NCI-H1105 treated with DMSO at 0.1 percent for 48 hours (cell line): ENCODE measurements around the gene CACNA1C.

Source experiments
- DNase-seq: peaks from one replicate; lab custom pipeline; 2025; lab: John Stamatoyannopoulos, UW

CACNA1C gene

DNA sequence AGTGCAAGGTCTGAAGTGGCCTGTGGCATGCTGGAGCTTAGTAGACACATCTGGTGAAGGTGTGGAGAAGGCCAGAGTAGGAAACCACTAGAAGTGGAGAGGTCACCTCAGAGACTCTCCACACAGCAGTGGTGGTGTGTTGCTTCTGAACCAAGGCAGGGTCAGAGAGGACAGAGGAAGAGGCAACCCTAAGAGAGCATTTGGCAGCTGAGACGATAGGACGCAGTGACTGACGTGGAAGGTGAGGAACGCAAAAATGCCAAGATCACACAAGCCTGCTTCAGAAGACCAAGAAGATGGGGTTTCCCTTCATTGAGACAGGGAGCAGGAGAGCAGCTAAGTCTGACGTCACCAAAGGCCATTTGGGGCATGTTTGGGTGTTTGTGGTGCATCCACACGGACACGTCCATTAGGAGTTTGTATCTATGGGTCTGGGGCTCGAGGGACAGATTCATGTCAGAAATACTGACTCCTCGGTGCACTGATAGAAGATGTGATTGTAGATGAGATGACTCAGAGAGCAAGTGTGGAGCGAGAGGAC lies 338.1 kb downstream of the CACNA1C start:
- no peak for DNase-seq

DNA sequence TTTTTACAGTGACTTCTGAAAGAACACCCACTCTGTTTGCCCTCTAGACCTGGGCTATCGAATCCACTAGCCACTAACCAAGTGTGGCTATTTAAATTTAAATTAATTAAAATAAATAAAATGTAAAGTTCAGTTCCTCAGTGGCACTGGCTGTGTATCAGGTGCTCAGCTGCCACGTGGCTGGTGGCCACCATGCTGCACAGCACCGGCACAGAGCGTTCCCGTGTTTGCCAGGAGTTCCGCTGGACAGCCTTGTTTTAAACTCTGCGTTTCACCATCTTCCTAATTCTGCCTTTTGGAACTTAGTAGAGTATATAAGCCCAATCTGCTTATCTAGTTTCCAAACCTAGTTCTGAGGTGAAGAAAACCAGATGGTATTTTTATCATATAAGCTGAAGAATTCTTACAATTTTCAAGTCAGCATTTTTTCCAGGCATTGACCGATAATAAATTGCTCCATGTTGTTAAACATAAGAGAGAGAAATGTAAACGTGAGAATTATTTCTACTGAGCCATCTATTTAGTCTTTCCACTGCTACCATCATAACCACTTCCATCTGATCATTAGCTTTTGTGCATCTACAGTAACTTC lies 339.0 kb downstream of the CACNA1C start:
- DNase-seq: no peak

DNA sequence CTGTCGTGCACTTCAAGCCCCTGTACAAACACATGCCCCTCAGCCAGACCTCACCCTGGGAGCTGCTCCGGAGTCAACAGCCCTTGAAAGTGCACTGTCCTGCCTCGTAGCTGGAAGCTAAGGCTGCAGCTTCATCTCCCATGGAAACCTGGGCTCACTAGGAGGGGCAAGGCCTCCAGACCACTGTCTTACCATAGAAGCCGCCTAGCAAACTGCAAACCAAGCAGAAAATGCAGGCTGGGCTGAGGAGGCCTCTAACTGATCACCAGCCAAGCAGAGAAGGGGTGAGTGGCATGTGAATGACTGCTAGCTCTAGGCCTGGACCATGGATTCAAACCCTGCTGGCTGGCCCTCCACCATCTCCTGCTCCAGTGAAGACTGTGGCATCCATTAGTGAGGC lies 340.2 kb downstream of the CACNA1C start:
- no peak for DNase-seq

DNA sequence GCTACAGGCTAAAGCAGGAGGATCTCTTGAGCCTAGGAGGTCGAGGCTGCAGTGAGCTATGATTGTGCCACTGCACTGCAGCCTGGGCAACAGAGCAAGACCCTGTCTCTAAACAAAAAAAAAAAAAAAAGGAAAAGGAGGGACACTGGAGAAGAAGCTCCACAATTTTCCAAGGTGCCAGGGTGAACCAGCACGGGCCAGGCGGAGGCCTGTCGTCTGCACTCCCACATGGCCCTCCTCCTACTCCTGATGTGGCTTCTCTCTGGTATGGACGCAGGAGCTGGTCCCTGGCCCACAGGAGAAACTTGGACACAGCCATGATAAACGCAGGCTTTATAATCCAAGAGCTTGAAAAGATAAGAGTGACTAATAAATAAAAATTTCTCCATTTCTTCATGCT lies 341.2 kb downstream of the CACNA1C start:
- DNase-seq: no peak

DNA sequence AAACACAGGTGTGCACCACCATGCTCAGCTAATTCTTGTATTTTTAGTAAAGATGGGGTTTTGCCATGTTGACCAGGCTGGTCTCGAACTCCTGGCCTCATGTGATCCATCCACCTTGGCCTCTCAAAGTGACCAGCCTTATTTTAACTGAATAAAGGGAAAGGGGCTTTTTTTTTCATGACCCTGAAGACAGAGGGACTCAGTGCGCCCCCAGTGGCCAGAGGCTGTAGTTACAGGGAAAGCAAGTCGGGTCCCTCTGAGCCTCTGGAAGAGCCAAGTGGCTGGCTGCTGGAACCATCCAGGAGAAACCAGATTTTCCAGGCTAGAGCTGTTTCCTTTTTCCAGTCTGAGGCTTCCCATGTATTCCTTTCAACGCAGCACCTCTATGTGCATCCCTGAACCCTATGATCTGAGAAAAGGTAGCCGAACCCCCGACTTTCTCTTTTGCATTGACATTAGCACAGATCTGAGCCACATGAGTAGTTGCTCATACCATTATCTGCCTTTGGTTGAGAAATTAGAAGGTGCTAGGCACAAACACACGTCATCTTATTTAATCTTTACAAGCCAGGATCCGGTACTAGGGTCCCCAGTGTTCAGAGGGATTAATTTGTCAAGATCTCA lies 342.7 kb downstream of the CACNA1C start:
- DNase-seq: no peak

DNA sequence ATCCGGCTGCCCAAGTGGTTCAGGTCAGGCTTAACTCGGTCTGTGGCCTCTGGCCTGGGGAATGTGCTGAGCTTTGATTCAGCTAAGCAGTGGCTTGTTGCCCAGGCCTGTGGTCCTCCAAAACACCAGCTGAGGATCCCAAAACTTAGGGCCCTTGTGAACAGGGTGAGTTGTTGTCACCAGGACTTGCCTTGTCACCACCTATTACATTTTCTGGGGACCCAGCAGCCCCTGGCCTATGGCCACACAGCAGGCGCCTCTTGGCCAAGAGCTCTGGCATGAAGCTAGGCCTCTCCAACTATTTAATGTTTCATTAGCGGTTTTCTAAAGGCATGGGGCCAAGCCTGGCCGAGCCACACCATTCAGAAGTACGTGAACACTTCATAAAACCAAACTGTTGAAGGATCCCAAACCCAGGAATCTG lies 343.7 kb downstream of the CACNA1C start:
- no peak for DNase-seq

DNA sequence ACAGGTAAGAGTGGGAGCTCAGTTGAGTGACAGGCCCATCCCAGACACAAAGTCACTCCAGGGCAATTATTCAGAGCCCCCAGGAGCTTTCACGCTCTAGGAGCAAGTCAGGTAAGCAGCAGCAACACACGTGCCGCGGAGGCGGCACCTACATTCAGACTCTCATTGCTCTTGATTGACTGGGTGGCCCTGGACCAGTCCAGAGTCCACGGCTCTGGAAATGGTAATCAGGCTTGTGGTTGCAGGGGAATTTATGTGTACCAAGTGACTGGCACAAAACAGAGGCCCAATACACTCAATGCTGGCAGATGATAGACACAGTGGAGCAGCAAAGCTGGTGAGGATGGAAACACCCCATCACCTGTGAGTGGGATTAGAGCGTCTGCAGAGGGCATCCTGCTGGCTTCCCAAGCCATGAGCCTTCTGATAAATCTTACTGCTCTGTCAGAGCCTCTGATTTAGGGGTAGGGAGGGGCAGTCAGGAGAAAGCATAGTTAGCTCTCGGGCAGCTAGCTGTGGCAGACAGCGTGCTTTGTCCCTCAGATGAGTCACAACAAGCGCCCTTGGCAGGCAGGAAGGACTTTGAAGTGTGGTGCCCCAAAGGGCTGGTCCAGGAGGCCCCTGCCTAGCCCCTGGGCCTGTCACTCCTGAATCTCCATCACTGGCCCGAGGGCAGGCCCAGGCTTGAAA lies 344.7 kb downstream of the CACNA1C start:
- no peak for DNase-seq

DNA sequence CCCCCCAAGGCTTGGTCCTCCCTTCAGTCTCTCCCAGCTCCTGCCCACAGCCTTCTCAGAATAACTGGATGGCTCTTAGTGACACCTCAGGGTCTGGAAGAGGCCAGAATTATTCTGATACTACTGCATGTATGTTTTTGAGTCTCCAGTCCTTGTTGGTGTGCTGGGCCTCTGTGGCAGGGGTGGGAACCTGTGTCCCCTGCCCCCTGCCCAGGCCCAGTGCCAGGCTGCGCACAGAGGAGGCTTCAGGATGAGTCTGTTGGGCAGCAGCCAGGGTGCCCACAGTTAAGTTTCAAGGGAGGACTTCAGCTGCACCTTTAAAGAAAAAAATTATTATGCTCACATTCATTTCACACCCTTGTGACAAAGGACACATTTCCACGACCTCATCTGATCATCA lies 348.3 kb downstream of the CACNA1C start:
- DNase-seq: no peak

DNA sequence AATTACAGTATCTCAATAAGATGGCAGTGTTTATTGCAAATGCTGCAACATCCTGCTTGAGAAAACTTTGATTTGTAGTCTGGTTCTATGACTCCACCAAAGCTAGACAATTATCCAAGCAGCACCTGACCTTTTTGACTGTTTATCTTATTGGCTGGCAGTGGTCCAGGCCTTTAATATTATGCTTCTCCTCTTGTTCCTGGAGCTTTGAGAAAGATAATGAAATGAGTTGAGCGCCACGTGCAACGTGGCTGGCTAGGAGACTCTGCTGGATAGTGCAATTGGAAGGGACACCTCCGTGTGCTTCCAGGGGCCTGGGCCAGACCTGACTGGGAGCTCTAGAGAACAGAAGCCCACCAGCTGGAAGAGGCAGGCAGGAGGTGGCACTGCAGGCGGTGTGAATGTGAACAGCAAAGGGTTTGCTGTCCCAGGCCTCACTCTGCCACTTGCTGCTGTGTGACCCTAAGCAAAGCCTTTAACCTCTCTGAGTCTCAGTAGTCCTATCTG lies 349.3 kb downstream of the CACNA1C start:
- DNase-seq: peak; percentile 69

DNA sequence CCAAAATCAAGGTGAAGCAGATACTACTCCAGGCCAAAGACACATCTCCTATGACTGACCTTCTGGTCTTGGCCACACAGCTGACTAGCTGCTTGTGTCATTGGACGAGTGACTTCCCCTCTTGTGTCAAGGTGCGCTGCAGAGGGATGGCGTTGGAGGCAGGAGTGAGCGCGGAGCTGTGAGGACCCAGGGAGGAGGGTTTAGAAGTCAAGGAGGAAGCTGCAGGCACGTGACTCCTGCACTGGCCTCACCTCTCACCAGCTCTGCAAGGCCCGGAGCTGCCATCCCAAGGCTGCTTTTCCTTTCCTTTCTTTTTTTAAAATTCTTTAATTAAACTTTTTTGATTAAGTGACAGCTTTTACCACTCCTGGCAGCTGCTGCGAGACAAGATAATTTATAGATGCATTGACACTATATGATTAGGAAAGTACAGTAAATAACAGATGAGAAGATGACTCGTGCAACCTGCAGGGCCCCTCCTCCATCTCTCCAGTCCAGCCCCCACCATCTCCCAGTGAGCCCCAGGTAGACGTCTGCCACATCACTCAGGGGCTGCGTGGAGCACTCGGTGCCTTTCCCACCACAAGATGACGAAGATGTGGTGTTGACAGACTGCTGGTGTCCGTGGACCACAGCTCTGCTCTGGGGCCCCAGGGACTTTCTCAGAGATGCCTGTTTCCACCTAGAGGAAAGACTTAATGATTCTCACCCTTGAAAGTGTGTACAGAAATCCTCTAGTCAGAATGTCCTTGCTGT lies 350.6 kb downstream of the CACNA1C start:
- no peak for DNase-seq

DNA sequence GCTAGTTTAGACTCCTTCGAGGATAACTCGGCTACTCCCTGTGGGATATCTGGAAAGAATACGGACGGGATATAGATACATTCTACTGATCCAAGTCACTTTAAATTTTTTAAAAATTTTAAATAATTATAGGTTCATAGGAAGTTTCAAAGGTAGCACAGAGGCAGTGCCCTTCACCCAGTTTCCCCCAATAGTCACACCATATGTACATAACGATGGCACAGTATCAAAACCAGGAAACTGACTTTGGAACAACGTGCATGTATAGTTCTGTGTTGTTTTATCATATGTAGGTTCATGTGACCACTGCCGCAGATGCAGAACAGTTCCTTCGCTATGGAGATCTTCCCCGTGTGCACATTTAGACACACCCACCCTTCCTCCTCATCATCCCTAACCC lies 352.3 kb downstream of the CACNA1C start:
- DNase-seq: no peak

DNA sequence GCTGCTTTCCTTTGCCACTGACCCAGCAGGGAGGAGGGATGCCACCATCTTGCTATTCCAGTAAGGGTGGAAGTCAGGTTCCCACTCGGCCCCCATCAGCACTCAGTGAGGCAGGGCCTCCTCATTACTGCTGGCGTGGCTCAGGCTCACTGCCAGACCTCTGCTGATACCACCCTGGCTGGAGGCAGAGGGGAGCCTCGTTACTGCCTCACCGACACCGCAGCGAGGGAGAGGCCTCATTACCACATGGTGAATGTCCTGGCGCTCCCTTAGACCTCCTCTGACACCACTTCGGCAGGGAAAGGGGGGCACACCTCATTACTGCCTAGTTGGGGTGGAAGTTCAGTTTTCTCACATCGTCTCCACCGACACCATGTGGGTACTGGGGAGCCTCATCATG lies 354.1 kb downstream of the CACNA1C start:
- no peak for DNase-seq

DNA sequence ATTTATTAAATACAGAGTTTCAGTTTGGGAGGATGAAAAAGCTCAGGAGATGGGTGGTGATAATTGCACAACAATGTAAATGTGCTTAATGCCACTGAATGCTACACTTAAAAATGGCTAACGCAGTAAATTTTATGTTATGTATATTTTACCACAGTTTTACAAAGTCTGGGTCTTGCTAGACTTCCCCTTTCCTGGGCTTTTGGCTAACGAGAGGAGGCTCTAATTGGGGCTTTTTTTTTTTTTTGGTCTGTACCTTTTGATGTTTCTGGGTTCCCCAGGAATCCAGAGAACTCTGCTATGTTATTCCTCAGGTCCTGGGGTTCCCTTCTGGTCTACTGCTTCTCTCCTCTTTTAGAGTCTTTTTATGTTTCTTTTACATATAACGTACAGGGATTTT lies 355.5 kb downstream of the CACNA1C start:
- no peak for DNase-seq

DNA sequence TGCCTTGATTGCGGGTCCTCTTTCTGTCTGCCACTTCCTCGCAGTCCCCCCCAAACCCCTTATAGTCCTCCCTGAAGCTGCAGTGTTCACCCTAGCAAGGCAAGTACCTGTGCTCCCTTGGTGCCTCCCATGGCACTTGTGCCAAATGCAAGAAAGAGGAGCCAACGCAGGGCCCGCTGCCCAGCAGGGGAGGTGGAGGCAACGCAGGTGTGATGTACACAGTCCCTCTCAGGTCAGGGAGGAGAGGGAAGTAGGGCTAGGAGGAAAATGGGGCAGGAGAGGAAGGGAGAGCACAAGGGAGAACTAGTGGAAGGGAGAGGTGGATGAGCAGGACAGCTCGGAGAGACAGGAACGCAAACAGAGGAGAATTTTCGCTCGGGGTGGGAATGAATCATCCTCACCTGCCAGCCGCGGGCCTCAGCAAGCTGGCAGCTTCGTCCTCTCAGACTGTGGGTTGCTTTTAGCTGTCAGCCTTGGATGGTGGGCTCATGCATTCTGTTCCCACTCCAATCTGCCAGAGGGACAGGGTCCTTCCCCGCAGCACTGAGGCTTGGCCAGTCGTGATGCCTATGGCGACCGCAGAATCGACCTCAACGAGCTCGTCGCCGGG lies 357.0 kb downstream of the CACNA1C start:
- no peak for DNase-seq

DNA sequence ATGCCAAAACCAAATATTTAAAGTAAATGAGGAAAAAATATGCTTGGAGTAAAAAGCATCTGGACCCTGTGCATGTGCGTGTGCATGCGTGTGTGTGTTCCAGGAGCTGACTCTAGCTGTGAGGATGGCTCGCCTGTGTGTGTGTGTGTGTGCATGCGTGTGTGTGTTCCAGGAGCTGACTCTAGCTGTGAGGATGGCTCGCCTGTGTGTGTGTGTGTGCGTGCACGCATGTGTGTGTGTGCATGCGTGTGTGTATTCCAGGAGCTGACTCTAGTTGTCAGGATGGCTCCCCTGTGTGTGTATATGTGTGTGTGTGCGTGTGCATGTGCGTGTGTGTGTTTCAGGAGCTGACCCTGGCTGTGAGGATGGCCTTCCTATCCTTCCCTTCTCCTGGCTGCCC lies 357.7 kb downstream of the CACNA1C start:
- DNase-seq: no peak

DNA sequence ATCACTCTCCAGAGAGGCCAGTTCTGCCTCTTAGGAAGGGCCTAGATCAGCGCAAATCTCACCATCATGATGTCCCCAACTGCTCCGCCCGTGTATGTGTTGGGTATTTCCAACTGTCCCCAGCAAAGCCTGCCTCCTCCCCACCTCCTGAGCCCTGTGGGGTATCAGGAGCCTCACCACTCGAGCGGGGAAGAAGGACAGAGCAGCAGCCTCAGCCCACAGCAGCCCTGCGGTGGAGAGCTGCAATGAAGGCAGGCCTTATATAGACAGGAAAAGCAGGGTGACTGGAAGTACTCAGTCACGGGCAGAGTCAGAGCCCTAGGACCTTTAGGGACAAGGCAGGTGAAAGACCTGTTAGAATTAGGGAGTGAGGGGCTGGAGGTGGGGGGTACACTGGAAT lies 358.2 kb downstream of the CACNA1C start:
- DNase-seq: no peak

DNA sequence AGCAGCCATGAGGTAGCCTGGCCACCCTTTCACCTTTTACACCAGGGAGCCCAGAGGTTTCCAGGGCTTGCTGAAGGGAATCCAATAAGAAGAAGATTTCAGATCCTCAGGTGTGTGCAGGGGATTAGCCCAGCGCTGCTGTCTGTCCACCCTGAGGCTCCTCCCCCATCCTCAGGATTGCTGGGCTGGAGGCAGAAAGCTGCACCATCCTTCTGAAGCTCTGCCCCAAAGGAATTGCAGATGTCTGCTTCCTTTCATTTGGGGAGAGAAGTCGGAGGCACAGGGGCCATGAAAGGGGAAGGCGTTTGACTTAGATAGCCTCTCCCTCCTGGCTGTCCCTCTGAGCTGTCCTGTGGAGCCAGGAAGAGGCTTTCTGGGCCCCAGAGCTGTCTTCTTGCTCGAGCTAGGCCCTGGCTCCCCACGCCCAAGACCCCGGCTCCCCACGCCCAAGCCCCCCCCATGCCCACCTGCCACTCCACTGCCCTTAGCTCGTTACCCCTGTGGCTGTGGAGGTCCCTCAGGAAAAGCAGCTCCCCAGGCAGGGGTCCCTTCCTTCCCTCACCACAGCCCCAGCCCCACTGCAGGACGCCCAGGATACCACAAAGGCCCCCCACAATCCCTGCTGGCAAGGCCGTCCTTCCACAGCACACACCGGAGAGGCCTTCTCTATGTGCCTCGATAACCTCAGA lies 359.0 kb downstream of the CACNA1C start:
- no peak for DNase-seq

DNA sequence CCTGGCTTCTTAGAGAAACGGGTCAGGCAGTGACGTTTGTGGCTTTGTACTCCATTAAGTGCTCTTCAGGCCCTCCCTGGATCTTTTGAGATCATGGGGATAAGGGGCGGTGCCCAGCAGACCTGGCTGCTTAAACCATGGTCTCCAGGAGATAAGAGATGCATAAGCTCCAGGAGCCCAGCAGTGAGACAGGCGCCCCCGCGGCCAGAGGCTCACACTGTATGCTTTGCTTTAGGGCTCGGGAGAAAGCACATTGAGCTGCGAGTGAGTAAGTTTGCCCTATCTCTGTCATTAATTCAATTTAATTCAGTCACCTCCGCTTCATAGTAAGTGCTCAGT lies 359.5 kb downstream of the CACNA1C start:
- DNase-seq: no peak

DNA sequence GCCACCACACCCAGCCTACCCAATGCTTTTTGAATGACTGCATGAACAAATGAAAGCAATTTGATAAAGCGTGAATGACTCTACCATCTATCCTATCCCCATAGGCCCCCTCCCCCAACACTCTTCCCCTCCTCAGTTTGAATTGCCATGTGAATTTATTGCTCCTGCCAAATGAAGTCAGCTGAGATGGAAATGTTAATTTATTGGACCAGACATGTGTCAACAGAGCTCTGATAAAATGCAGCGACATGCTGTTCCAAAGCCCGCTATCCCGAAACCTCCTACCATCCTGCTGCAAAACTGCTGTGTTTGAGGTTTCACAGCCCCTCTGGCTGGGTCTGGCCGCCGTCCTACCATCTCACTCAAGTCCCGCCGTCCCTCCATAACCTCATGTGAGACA lies 360.5 kb downstream of the CACNA1C start:
- DNase-seq: no peak

DNA sequence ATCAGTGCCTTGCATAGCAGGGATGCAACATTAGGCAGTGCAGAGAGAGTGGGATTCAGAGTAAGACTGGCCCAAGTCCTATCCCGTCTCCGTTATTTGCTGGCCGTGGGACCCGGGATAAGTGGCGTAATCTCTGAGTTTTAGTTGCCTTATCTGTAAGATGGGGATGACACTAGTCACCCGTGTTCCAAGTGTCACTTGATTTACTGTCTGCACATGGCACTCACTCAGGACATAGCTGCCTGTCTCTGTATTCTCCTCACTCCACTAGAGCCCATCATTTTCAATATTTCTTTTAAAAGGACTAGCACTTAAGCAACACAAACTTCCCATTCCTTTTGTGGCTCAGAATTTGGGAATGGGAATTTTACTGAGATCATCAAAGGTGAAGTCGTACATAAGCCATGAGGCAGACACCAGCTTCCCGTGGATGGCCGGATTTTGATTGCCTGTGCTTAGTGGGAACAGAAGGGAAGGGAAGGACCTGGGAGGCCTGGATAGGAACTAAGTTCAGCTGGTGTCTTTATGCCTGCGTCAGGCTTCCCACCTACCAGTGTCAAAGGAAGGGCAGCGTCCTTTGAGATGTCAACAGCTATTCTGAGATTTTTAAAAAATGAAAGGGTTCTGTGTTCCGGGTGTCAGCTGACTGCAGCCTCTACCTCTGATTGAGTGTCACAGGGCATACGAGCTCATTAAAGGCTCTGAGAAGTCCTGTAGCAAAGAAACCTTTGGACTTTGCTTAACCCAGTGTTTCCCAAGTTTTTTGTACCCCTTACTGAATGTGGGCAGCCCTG lies 361.4 kb downstream of the CACNA1C start:
- no peak for DNase-seq
